Esophagus muscularis mucosa (tissue), 4 donors: Measurements from ENCODE around the gene PLD4. TPM values are rescaled to one million over a fixed set of nuclear protein-coding genes. Genes with fewer than 3 reads are reported as not detected.

ENCODE experiments used
- DNase-seq: peaks from one replicate; pipeline ENCODE4 v3.0.0-alpha.2; 2017; ENCODE audit errors: extremely low spot score
- H3K27ac ChIP-seq, 4 donors: fragments of 200-600 bp; sonication (generic); replicated peaks in 1 of 4; 1 replicate in 3 of 4; 2 replicates in 1 of 4; pipeline ENCODE4 v1.5.1; 2016 to 2019; ENCODE audit warnings: mild to moderate bottlenecking in 1 of 4
- H3K27me3 ChIP-seq, 4 donors: fragments of 200-600 bp; sonication (generic); one replicate each; pipeline versions ENCODE4 v1.5.1 to v1.6.0; 2016 to 2019
- H3K36me3 ChIP-seq, 4 donors: fragments of 200-600 bp; sonication (generic); one replicate each; pipeline ENCODE4 v1.5.1; 2016 to 2019
- H3K4me1 ChIP-seq, 4 donors: fragments of 200-600 bp; sonication (generic); one replicate each; pipeline ENCODE4 v1.5.1; 2016 to 2019
- H3K4me3 ChIP-seq, 4 donors: fragments of 200-600 bp; sonication (generic); 1 replicate in 2 of 4; 2 replicates in 2 of 4; pipeline ENCODE4 v1.5.1; 2016 to 2019; ENCODE audit warnings: mild to moderate bottlenecking in 4 of 4, moderate library complexity in 1 of 4
- H3K9me3 ChIP-seq, 4 donors: fragments of 200-600 bp; sonication (generic); 1 replicate in 3 of 4; 2 replicates in 1 of 4; pipeline ENCODE4 v1.5.1; 2016 to 2019
- EP300 ChIP-seq: sonication (generic); formaldehyde crosslinking; IDR thresholded peaks from one replicate; pipeline ENCODE4 v1.6.1; 2017; ENCODE audit warnings: antibody characterized with exemption
- POLR2A ChIP-seq: fragments of 450-650 bp; IDR thresholded peaks from one replicate; pipeline ENCODE4 v1.6.1; 2017; ENCODE audit warnings: antibody characterized with exemption, moderate library complexity, mild to moderate bottlenecking, low read depth
- POLR2AphosphoS5 ChIP-seq, 2 donors: sonication (generic); formaldehyde crosslinking; IDR thresholded peaks; one replicate each; pipeline ENCODE4 v1.6.1; 2017; ENCODE audit warnings: antibody characterized with exemption in 2 of 2
- WGBS: methylation state at CpG from one replicate; pipeline ENCODE4 v1.1.5; 2018; 5-methylcytosine and 5-hydroxymethylcytosine counted together
- intact Hi-C: fragments of 100-400 bp; cut with DNase I; formaldehyde crosslinking; loops from one replicate; pipeline ENCODE4 v1.15.1; 2023
- total RNA-seq, 4 donors: library from RNA; depleted of rRNA; stranded (reverse); fragments of >200 nt; gene quantifications; one replicate each; pipeline versions ENCODE4 v1.1.0 to v1.2.1, GENCODE V29; 2016
- TF ChIP-seq, protein P1 (sequence below), 3 experiments: fragments of 200-600 bp in 2 of 3; fragments of 450-650 bp in 1 of 3; sonication (generic) in 2 of 3; IDR thresholded peaks; one replicate each; pipeline ENCODE4 v1.5.1; 2017 to 2019; ENCODE audit warnings: antibody characterized with exemption in 3 of 3, mild to moderate bottlenecking in 2 of 3, moderate library complexity in 1 of 3

The PLD4 gene
- total RNA-seq, 4 donors from 2014 or later, result under 0.01 to 0.50 (median 0.15) TPM

DNA sequence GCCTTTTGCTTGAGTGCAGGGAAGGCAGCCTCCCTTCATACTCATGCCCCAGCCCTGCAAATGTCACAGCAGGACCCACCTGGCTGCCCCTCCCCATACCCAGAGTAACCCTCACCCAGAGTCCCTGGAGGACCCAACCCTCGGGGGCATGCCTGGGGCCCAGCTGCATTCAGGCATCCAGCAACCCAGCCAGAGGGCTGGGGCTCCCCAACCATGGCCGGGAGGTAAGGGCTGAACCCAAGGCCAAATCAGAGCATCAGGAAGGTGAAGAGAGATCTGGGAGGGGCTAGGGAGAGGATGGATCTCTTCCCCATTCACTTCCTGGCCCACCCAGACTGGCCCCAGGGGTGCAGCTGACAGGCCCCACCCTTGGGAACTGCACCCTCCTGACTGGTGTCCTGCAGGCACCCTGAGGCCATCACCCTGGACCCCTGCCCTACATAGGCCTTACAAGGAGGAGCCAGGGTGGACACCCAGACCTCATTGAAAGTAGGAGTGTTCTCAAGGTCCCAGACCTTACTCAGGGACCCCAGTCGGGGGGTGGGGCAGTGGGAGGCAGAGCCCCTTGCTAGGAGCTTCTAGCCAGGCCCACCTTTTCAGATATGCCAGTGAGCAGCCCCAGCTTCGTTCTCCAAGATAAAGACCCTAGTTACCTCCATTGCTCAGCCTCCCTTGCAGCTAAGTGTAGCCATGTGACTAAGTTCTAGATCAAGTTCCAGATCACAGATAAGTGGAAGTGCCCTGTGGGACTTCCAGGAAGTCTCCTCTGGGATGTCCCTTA, 849 bp upstream of the PLD4 start:
- DNase-seq, result no peak
- no peaks in the 10 kb centered on the region for H3K36me3 ChIP-seq
- H3K27me3 ChIP-seq, result no peaks in the 10 kb centered on the region
- peaks cover 0 to 7% (median 6%) of the 10 kb centered on the region in 4 donors for H3K9me3 ChIP-seq
- no peak for TF ChIP-seq POLR2AphosphoS5 (IDR thresholded peaks at IDR 0.05)
- TF ChIP-seq, protein P1, sequence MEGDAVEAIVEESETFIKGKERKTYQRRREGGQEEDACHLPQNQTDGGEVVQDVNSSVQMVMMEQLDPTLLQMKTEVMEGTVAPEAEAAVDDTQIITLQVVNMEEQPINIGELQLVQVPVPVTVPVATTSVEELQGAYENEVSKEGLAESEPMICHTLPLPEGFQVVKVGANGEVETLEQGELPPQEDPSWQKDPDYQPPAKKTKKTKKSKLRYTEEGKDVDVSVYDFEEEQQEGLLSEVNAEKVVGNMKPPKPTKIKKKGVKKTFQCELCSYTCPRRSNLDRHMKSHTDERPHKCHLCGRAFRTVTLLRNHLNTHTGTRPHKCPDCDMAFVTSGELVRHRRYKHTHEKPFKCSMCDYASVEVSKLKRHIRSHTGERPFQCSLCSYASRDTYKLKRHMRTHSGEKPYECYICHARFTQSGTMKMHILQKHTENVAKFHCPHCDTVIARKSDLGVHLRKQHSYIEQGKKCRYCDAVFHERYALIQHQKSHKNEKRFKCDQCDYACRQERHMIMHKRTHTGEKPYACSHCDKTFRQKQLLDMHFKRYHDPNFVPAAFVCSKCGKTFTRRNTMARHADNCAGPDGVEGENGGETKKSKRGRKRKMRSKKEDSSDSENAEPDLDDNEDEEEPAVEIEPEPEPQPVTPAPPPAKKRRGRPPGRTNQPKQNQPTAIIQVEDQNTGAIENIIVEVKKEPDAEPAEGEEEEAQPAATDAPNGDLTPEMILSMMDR (IDR thresholded peaks at IDR 0.05), result no peak
- no peak for TF ChIP-seq POLR2A
- no peak for TF ChIP-seq EP300
- no peak overlapping the region for H3K27ac ChIP-seq
- intact Hi-C loops, result no loop called here
- H3K4me3 ChIP-seq, result no peak overlapping the region
- H3K4me1 ChIP-seq, result peaks cover 0 to 4% (median 0%) of the 10 kb centered on the region in 4 donors
- WGBS, result 88% methylated on average over 1 of the region's 4 CpGs

DNA sequence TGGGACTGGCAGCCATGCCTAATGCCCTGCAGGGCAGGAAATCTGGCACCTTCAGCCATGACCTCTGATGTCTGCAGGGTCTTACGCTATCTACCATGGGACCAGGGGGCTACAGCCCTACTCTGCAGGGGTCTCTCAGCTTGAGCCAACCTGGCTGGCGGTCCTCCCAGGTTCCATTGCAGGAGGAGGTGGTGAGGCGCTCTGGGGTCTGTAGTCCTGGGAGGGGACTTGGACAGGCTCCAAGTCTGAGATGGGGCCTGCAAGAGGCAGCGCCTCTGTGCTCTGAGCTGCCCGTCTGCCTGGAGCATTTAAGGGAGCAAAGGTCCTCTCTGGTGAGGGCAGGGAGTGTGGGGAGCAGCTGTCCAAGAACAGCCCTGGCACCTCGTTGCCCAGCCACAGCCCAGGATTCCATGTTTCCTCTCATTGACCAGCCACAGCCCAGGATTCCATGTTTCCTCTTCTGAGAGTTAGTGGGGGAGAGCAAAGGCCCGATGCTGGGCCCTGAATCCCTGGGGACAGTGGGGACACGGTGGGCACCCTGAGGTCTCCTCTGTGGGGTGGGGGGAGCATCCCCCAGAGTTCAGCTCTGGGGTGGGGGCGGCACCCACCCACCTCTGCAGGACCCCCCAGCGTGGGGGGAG, 655 bp downstream of the PLD4 start:
- Histone ChIP-seq H3K27me3 (no peaks in the 10 kb centered on the region), H3K27ac (no peak overlapping the region), H3K9me3 (peaks cover 0 to 7% (median 6%) of the 10 kb centered on the region in 4 donors), H3K4me1 (peaks cover 0 to 4% (median 0%) of the 10 kb centered on the region in 4 donors), H3K36me3 (no peaks in the 10 kb centered on the region), H3K4me3 (no peak overlapping the region)
- TF ChIP-seq POLR2A (no peak), POLR2AphosphoS5 (IDR thresholded peaks at IDR 0.05) (no peak), EP300 (no peak)
- TF ChIP-seq, protein P1 (IDR thresholded peaks at IDR 0.05), result no peak
- 63% methylated on average over 4 of the region's 10 CpGs for WGBS
- intact Hi-C loops, result no loop called here
- DNase-seq, result no peak

DNA sequence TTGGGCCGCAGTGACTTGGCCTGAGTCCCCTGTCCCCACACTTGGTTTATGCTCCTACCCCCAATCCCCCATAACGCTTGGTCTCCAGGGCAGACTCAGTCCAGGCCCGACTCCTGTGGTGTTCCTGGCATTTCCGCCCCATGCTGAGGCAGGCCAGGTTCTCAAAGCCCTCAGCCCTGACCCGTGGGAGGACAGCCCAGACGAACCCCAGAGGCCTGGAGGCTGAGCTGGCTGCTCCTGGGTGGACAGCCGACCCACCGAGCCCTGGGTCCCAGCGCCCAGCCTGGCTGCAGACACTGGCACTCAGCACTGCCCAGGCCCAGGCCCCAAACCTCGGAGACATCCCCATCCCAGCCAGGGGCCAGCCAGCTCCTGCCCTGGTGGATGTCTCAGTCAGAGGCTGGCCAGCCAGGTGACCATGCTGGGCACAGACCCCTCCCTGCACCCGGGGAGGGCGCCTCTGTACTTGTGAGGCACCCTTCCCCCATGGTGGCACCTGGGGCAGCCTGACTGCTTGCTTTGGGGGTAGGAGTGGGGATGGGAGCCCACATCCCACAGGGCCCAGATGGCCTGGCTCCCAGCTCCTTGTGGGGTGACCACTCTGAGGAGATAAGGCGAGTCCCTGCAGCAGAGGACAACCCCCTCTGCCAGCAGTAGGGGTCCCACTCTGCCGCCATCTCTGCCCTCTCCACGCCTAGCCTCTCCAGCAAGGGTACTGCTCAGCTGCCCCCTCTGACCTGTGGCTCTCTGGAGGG, 1.4 kb downstream of the PLD4 start:
- H3K4me3 ChIP-seq, result no peak overlapping the region
- H3K9me3 ChIP-seq, result peaks cover 0 to 7% (median 6%) of the 10 kb centered on the region in 4 donors
- TF ChIP-seq, protein P1 (IDR thresholded peaks at IDR 0.05), result no peak
- TF ChIP-seq EP300, result no peak
- no peak for TF ChIP-seq POLR2AphosphoS5 (IDR thresholded peaks at IDR 0.05)
- no peak for TF ChIP-seq POLR2A
- no peak for DNase-seq
- H3K4me1 ChIP-seq, result peaks cover 0 to 4% (median 0%) of the 10 kb centered on the region in 4 donors
- no peaks in the 10 kb centered on the region for H3K27me3 ChIP-seq
- H3K36me3 ChIP-seq, result no peaks in the 10 kb centered on the region
- intact Hi-C loops, result no loop called here
- H3K27ac ChIP-seq, result no peak overlapping the region
- 100% methylated on average over 2 of the region's 15 CpGs for WGBS

DNA sequence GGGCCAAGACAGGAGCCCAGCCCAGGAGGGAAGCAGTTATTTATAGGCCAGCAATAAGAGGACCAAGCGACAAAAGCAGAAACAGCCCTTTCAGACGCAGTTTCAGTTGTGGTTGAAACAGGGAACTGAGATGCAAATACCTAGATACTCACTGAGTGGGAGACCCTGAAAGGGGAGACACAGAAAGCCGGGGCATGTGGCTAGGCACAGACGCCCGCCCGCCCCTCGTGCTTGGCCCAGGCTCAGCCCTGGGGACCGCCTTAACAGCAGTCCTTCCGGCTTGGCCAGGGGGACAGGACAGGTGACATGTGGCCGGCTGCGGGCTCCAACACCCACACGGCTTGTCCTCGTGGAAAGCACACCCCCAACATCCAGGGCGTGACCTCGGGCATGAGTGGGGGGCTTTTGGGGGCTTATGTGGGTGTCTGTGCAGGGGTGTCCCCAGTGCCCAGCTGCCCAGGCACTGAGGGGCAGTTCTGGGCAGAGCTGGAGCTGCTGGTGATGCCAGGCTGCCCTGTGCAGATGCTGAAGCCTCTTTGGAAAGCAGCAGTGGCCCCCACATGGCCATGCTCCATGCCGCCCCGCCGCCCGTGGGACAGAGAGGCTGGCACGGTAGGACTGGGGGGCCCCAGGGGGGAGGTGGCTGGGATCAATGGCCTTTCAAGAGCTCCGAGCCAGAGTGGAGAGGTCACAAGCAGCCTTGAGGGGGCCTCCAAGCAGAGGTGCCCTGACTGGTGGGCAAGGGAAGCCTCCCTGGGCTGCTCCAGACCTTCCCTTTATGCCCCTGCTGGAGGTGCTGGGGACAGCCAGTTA, 2.1 kb downstream of the PLD4 start:
- WGBS, result 68% methylated on average over 11 of the region's 21 CpGs
- no peak for DNase-seq
- Histone ChIP-seq H3K9me3 (peaks cover 0 to 7% (median 6%) of the 10 kb centered on the region in 4 donors), H3K27ac (no peak overlapping the region), H3K27me3 (no peaks in the 10 kb centered on the region), H3K4me3 (no peak overlapping the region), H3K36me3 (no peaks in the 10 kb centered on the region), H3K4me1 (peaks cover 1 to 4% (median 3%) of the 10 kb centered on the region in 4 donors)
- TF ChIP-seq EP300 (no peak), POLR2AphosphoS5 (IDR thresholded peaks at IDR 0.05) (no peak), POLR2A (no peak)
- TF ChIP-seq, protein P1 (IDR thresholded peaks at IDR 0.05), result no peak
- intact Hi-C loops, result no loop called here
